ENCODE data around the gene NAPB. TPM values are rescaled to one million over a fixed set of nuclear protein-coding genes. Genes with fewer than 3 reads are reported as not detected.

NAPB gene
- total RNA-seq, 2 donors from 2014 or later, result 12.4 to 16.6 TPM

- peaks cover 38 to 77% of the 10 kb centered on the region in 2 donors for H3K4me1 Mint-ChIP-seq (ENCODE audit: low read depth in 2 of 2)
- H3K27ac Mint-ChIP-seq, result peak overlapping the region; percentile 61 to 88
- H3K4me3 Mint-ChIP-seq, result peak overlapping the region; percentile 22
- DNase-seq (ENCODE audit: low spot score) (no peak), ATAC-seq (peak; percentile 66 to 72)
- H3K36me3 Mint-ChIP-seq, result peaks cover 8% of the 10 kb centered on the region
- H3K27me3 Mint-ChIP-seq, result no peaks in the 10 kb centered on the region
- no peaks in the 10 kb centered on the region for H3K9me3 Mint-ChIP-seq
Measured at GRCh38 chr20:23407781-23408464, 13.4 kb downstream of the NAPB start.

DNA sequence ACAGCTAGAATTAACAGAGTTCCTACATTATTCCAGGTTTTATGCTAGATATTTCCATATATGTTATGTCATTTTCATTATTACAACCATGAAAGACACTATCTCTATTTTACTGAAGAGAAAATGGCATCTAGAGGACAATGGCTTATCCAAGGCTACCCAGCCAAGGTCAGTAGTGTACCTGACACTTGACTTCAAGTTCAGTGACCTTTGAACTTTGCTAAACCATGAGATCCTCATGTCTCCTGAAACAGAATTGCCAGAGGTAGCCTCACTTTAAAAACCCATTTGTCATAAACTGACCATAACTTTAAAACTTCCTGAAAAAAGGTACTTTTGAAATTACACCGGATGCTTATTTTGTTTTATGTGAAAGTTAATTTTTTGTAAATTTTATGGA is 14.4 kb downstream of the NAPB start:
- H3K9me3 Mint-ChIP-seq, result no peaks in the 10 kb centered on the region
- no peak overlapping the region for H3K4me3 Mint-ChIP-seq
- H3K27ac Mint-ChIP-seq, result no peak overlapping the region

DNA sequence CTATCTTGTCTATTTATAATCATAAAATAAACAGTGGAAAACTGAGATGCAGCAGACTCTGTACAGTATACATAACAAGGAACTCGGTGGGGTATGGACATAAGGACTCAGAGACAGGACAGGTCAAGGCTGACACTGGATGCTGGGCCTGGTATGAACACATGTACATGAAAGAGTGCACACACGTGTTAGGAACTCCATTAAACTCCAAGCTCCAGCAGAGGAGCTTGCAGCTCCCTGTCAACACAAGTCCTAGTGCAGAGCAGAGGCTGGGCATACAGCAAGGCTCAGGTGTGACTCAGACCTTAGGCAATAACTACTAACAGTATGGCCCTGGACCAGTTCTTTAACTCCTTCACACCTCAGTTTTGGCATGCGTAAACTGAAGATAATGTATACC is 17.1 kb downstream of the NAPB start:
- peaks cover 42 to 67% of the 10 kb centered on the region in 2 donors for H3K4me1 Mint-ChIP-seq (ENCODE audit: low read depth in 2 of 2)

More for the DNA sequence above, 14.4 kb downstream of the NAPB start:
- Mint-ChIP-seq H3K4me1 (ENCODE audit: low read depth in 2 of 2) (peaks cover 39 to 74% of the 10 kb centered on the region in 2 donors), H3K27me3 (no peaks in the 10 kb centered on the region), H3K36me3 (peaks cover 8% of the 10 kb centered on the region)
- DNase-seq (ENCODE audit: low spot score), result no peak
- ATAC-seq, result no peak

GRCh38 chr20:23403751-23404150 is 17.5 kb downstream of the NAPB start:
- no peaks in the 10 kb centered on the region for H3K9me3 Mint-ChIP-seq

More for the DNA sequence above, 17.1 kb downstream of the NAPB start:
- Mint-ChIP-seq H3K27me3 (no peaks in the 10 kb centered on the region), H3K36me3 (peaks cover 8% of the 10 kb centered on the region), H3K9me3 (no peaks in the 10 kb centered on the region), H3K4me3 (no peak overlapping the region), H3K27ac (no peak overlapping the region)
- ATAC-seq, result no peak
- no peak for DNase-seq (ENCODE audit: low spot score)

DNA sequence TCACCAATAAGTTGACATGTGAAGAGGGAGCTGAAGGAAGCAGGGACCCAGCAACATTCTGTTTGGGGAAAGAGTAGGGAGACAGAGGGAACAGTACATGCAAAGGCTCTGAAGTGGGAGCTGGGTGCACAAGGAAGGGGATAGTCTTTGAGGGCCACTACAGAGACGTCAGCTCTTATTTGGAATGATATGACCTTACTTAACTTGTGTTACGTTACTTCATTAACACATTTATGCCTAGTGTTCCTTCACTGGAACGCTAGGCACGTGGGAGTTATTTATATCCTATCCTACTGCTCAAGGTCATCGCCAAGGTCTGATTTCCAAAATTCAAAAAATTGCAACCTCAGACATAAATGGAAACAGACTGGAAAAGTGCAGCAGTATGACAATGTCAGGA is 20.2 kb downstream of the NAPB start:
- H3K27ac Mint-ChIP-seq, result peak overlapping the region in 1 of 2 donors; percentile 68
- no peaks in the 10 kb centered on the region for H3K27me3 Mint-ChIP-seq
- H3K4me1 Mint-ChIP-seq (ENCODE audit: low read depth in 2 of 2), result peaks cover 41 to 66% of the 10 kb centered on the region in 2 donors
- ATAC-seq (no peak), DNase-seq (ENCODE audit: low spot score) (no peak)
- no peak overlapping the region for H3K4me3 Mint-ChIP-seq
- no peaks in the 10 kb centered on the region for H3K9me3 Mint-ChIP-seq
- peaks cover 8% of the 10 kb centered on the region for H3K36me3 Mint-ChIP-seq

More at GRCh38 chr20:23403751-23404150, 17.5 kb downstream of the NAPB start:
- Mint-ChIP-seq H3K27me3 (no peaks in the 10 kb centered on the region), H3K36me3 (peaks cover 8% of the 10 kb centered on the region), H3K4me1 (ENCODE audit: low read depth in 2 of 2) (peaks cover 46 to 71% of the 10 kb centered on the region in 2 donors), H3K4me3 (no peak overlapping the region), H3K27ac (no peak overlapping the region)
- DNase-seq (ENCODE audit: low spot score) (no peak), ATAC-seq (no peak)

DNA sequence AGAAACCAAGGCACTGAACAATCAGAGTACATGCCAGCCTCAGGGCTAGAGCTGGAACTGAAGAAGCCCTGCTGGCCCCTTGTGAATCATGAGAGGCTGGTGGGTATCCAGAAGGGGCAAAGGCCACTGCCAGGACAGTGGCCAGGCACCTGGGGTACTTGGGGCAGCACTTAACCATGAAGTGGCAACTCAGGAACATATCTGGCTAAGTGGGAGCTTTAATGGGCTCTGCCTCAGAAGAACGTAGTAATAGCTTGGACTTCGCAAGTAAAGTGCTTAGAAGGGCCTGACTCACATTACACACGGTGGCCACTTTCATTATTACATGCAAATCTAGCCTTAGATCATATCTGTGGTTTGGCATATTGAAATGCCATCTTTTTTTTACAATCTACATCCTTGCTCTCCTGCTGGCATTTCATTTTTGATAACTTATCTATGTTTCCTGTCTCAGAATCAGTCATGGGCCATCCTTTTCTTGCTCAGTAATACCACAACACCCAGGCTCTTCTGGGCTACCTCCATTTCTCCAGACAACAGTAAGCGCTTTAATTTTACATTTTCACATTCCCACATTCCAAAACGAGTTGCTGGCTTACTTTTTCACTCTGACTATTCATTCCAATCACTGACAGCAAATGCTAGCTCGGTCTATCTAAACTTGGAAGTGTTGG is 21.6 kb downstream of the NAPB start:
- Mint-ChIP-seq H3K36me3 (peaks cover 9% of the 10 kb centered on the region), H3K4me1 (ENCODE audit: low read depth in 2 of 2) (peaks cover 41 to 58% of the 10 kb centered on the region in 2 donors), H3K9me3 (no peaks in the 10 kb centered on the region), H3K27ac (peak overlapping the region; percentile 52 to 68), H3K4me3 (peak overlapping the region; percentile 64), H3K27me3 (no peaks in the 10 kb centered on the region)
- ATAC-seq, result peak; percentile 94
- DNase-seq (ENCODE audit: low spot score), result no peak

DNA sequence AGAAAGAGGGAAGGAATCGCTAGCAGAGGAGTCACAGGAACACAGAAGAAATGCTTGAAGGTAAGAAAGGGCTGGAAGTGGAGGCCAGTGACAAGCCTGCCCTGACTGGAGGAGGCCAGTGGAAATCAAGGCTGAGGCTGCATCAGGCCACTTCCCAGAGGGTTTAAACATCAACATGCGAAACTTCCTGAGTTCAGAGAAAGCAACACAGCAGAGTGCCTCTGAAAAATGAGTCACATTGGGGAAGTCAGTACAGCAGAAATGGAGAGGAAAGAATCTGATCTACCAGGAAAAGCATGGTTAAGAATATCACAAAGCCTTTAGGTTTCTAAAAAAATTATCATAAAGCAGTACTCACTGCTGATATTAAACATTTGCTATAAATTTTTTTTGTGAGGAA is 23.3 kb downstream of the NAPB start:
- H3K4me1 Mint-ChIP-seq (ENCODE audit: low read depth in 2 of 2), result peaks cover 44 to 56% of the 10 kb centered on the region in 2 donors
- no peaks in the 10 kb centered on the region for H3K27me3 Mint-ChIP-seq
- peaks cover 21% of the 10 kb centered on the region for H3K36me3 Mint-ChIP-seq
- H3K4me3 Mint-ChIP-seq, result peak overlapping the region; percentile 70
- no peak for DNase-seq (ENCODE audit: low spot score)
- H3K27ac Mint-ChIP-seq, result peak overlapping the region; percentile 76 to 95
- ATAC-seq, result peak; percentile 35 to 43
- H3K9me3 Mint-ChIP-seq, result no peaks in the 10 kb centered on the region

- Mint-ChIP-seq H3K36me3 (peaks cover 21% of the 10 kb centered on the region), H3K9me3 (no peaks in the 10 kb centered on the region), H3K27ac (peak overlapping the region; percentile 76 to 95), H3K27me3 (no peaks in the 10 kb centered on the region), H3K4me3 (peak overlapping the region; percentile 70), H3K4me1 (ENCODE audit: low read depth in 2 of 2) (peaks cover 43 to 53% of the 10 kb centered on the region in 2 donors)
- ATAC-seq (no peak), DNase-seq (ENCODE audit: low spot score) (no peak)
Measured at GRCh38 chr20:23396950-23397627, 24.2 kb downstream of the NAPB start.

- H3K27ac Mint-ChIP-seq, result peak overlapping the region; percentile 29 to 33
- no peak for ATAC-seq
Measured at GRCh38 chr20:23393996-23394775, 27.1 kb downstream of the NAPB start.

DNA sequence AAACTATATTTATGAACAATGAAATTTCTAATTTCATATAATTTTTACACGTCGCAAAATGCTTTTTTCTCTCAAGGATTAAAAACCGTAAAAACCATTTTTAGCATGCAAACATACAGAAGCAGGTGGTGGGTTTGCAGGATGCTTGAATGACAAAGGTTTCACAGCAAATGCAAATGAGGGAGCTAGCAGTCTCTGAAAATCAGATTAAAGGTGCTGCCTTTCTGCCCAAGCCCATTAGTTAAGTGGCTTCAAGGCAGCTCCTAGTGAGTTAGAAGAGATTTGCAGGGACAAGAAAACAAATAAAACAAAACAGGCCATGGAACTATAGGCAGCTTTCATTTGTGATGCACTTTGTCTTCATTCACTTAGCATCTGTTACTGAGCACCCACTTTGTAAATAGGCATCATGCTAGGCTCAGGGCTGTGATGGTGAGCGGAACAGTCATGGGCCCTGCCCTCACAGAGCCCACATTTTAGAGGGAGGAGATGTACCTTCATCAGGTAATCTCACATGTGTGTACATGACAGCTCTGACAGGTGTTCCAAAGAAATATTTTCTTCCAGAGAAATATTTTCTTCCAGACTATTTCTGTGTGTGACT is 29.5 kb downstream of the NAPB start:
- no peak overlapping the region for H3K4me3 Mint-ChIP-seq
- H3K27ac Mint-ChIP-seq, result no peak overlapping the region
- H3K27me3 Mint-ChIP-seq, result no peaks in the 10 kb centered on the region
- DNase-seq (ENCODE audit: low spot score), result no peak
- no peak for ATAC-seq
- H3K36me3 Mint-ChIP-seq, result peaks cover 38% of the 10 kb centered on the region
- H3K4me1 Mint-ChIP-seq (ENCODE audit: low read depth in 2 of 2), result peaks cover 21 to 22% of the 10 kb centered on the region in 2 donors
- no peaks in the 10 kb centered on the region for H3K9me3 Mint-ChIP-seq

More at GRCh38 chr20:23393996-23394775, 27.1 kb downstream of the NAPB start:
- H3K36me3 Mint-ChIP-seq, result peaks cover 26% of the 10 kb centered on the region
- H3K4me1 Mint-ChIP-seq (ENCODE audit: low read depth in 2 of 2), result peaks cover 33% of the 10 kb centered on the region in 2 donors
- no peaks in the 10 kb centered on the region for H3K9me3 Mint-ChIP-seq
- H3K27me3 Mint-ChIP-seq, result no peaks in the 10 kb centered on the region
- no peak overlapping the region for H3K4me3 Mint-ChIP-seq
- no peak for DNase-seq (ENCODE audit: low spot score)

DNA sequence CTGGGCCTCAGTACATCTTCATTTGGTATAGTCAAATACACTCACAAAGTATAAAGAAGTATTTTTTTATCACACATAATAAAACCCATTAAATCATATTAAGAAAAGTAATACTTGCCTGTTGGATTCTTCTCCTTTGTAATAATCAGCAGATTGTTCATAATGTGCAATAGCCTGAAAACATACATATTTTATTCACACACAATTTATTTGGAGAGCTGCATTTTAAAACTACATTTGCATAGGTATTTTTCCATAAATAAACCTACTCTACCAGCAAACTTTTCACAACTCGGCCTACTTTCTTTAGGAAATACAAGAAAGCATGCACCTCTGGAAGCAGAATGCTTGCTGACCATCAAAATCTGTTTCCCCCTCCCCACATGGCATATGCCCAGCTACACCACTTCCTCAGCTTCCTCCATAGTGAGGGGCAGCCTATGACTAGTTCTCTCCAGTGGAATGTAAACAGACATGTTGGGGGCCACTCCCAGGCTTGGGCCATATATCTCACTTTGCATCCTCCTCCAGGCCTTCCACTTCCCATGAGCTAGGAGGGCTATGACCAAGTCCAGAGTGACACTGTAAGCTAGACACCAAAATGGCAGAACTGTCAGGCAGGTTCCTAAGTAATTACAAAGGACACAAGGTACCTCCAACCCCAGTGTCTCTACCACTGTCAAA is 31.1 kb downstream of the NAPB start:
- no peak for DNase-seq (ENCODE audit: low spot score)
- H3K4me3 Mint-ChIP-seq, result no peak overlapping the region
- no peaks in the 10 kb centered on the region for H3K9me3 Mint-ChIP-seq
- H3K4me1 Mint-ChIP-seq (ENCODE audit: low read depth in 2 of 2), result peaks cover 30 to 31% of the 10 kb centered on the region in 2 donors
- H3K27ac Mint-ChIP-seq, result peak overlapping the region in 1 of 2 donors; percentile 38
- ATAC-seq, result no peak
- H3K27me3 Mint-ChIP-seq, result no peaks in the 10 kb centered on the region
- H3K36me3 Mint-ChIP-seq, result peaks cover 48% of the 10 kb centered on the region

DNA sequence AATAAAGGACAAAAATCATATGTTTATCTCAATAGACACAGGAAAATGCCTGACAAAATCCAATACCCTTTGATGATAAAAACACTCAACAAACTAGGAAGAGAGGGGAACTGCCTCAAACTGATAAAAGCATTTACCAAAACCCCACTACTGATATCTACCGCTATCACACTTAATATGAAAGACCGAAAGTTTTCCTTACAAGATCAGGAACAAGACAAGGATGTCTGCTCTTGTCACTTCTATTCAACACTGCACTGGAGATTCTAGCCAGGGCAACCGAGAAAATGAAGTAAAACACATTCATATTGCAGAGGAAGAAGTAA is 34.2 kb downstream of the NAPB start:
- Mint-ChIP-seq H3K27ac (no peak overlapping the region), H3K27me3 (no peaks in the 10 kb centered on the region), H3K9me3 (no peaks in the 10 kb centered on the region), H3K4me3 (no peak overlapping the region), H3K4me1 (ENCODE audit: low read depth in 2 of 2) (peaks cover 17 to 24% of the 10 kb centered on the region in 2 donors), H3K36me3 (peaks cover 44% of the 10 kb centered on the region)
- ATAC-seq (no peak), DNase-seq (ENCODE audit: low spot score) (no peak)

Data from natural killer cell treated with Interleukin-12 subunit alpha and Interleukin-12 subunit beta and Interleukin-15 and Interleukin-18, amount 100 ng/mL, for 72 hours (primary cell).